Raji (cell line): ENCODE measurements around the gene PPP4R3B.

ENCODE experiments used
- POLR2A ChIP-seq: IDR thresholded peaks from 2 replicates; pipeline ENCODE4 v1.6.1; 2011; ENCODE audit warnings: low read depth, low read length, control low read depth; ENCODE audit not compliant: insufficient read depth

Gene PPP4R3B

GRCh38 chr2:55609193-55609794, 8.1 kb downstream of the PPP4R3B start:
- TF ChIP-seq POLR2A = no peak

GRCh38 chr2:55607717-55608116, 9.7 kb downstream of the PPP4R3B start:
- TF ChIP-seq POLR2A = no peak

- no peak for TF ChIP-seq POLR2A
Measured at GRCh38 chr2:55604027-55604565, 13.3 kb downstream of the PPP4R3B start.

GRCh38 chr2:55601849-55602248, 15.6 kb downstream of the PPP4R3B start:
- TF ChIP-seq POLR2A = no peak

- no peak for TF ChIP-seq POLR2A
Measured at GRCh38 chr2:55598056-55598795, 19.2 kb downstream of the PPP4R3B start.

- TF ChIP-seq POLR2A = no peak
Measured at GRCh38 chr2:55595536-55595935, 21.9 kb downstream of the PPP4R3B start.

- no peak for TF ChIP-seq POLR2A
Measured at GRCh38 chr2:55592130-55592529, 25.3 kb downstream of the PPP4R3B start.

GRCh38 chr2:55590810-55591440, 26.5 kb downstream of the PPP4R3B start:
- no peak for TF ChIP-seq POLR2A

GRCh38 chr2:55585451-55586080, 31.9 kb downstream of the PPP4R3B start:
- no peak for TF ChIP-seq POLR2A

- TF ChIP-seq POLR2A = no peak
Measured at GRCh38 chr2:55581874-55582547, 35.4 kb downstream of the PPP4R3B start.

- no peak for TF ChIP-seq POLR2A
Measured at GRCh38 chr2:55581435-55581834, 36.0 kb downstream of the PPP4R3B start.

- TF ChIP-seq POLR2A = no peak
Measured at GRCh38 chr2:55567298-55567697, 50.1 kb downstream of the PPP4R3B start.

- TF ChIP-seq POLR2A = no peak
Measured at GRCh38 chr2:55565613-55566012, 51.8 kb downstream of the PPP4R3B start.

GRCh38 chr2:55560855-55561254, 56.6 kb downstream of the PPP4R3B start:
- no peak for TF ChIP-seq POLR2A

GRCh38 chr2:55556809-55557208, 60.6 kb downstream of the PPP4R3B start:
- TF ChIP-seq POLR2A = no peak
